CD4-positive, alpha-beta T cell treated with Interleukin-4 for 4 hours (primary cell): Measurements from ENCODE around the gene SCML1.

Source experiments
- DNase-seq: peaks from one replicate; pipeline ENCODE4 v3.0.0-alpha.2; 2020

The SCML1 gene, protein sequence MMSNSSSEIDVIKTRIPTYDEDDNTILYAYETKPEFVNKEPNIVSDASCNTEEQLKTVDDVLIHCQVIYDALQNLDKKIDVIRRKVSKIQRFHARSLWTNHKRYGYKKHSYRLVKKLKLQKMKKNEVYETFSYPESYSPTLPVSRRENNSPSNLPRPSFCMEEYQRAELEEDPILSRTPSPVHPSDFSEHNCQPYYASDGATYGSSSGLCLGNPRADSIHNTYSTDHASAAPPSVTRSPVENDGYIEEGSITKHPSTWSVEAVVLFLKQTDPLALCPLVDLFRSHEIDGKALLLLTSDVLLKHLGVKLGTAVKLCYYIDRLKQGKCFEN

DNA sequence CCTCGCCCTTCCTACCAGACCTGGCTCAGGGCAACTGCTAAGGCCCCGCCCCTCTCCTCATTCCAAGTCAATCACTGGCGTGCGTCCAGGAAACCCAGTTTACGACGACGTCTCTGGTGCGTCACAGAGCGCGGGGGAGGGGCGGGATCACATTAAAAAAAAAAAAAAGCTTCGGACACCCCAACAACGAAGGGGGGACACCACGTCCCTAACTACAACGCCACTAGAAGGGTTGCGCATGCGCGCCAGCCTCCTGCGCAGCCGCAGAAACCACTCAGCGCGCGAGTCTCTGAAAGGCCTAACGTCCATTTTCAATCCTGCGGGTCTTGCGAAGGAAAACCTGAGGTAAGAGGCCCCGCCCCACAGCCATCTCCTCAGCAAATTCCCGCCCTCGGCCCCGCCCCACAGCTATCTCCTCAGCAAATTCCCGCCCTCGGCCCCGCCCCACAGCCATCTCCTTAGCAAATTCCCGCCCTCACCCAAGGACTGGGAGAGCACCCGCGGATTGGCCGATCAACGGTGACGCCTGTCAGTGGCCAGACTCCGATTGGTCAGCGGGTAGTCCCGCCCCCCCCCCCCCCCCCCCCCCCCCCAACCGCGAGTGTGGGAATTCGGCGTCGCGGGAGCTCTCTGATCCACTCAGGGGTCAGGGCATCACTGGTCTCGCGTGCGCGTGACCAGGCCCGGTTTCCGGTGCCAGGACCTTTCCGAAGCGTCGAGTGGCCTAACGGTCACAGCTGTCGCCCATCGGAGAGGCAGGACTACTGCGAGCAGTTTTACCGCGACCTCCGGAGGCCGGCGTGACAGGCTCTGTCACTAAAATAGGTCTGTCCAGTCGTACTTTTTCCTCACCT lies at the start of gene SCML1:
TSS of gene SCML1 (plus strand) at position 638 of the 854 bp plus-strand sequence. CDS start 6,694 bp downstream, outside the sequence.
- peak; percentile 83 for DNase-seq

DNA sequence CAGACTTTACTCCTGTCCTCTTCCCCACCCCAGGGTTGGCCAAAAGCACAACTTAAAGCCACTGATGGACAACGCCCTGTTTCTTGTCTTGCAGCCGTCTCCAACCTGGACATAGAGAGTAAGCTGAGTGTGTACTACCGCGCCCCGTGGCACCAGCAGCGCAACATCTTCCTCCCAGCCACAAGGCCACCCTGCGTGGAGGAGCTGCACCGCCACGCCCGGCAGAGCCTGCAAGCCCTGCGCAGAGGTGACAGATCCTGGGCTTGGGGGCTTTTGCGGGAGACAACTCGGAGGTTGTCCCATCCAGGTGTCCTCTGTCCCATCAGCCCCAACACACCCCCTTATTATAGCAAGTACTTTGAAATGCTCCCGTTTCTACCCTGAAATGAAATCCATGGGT lies 49.6 kb upstream of the SCML1 start:
- DNase-seq = no peak

DNA sequence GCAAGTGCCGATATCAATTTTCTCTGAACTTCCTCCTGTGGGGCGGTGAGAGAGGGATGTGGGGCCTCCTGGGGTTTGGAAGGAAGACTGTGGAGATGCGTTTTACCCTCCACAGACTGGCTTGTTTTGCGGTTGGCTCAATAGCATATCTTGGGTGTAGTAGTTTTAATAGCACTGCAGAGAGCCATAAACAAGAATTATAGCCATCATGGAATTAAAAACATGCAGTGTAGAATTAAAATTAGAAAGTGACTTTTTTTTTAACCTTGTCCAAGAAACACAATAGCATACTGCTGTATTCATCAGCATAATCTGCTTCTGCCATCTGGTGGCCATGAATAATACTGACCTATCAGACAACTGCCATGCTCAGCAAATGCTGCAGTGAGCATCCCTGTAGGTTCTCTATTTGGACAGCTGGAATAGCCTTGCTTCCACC lies 47.3 kb upstream of the SCML1 start:
- peak; percentile 14 for DNase-seq

DNA sequence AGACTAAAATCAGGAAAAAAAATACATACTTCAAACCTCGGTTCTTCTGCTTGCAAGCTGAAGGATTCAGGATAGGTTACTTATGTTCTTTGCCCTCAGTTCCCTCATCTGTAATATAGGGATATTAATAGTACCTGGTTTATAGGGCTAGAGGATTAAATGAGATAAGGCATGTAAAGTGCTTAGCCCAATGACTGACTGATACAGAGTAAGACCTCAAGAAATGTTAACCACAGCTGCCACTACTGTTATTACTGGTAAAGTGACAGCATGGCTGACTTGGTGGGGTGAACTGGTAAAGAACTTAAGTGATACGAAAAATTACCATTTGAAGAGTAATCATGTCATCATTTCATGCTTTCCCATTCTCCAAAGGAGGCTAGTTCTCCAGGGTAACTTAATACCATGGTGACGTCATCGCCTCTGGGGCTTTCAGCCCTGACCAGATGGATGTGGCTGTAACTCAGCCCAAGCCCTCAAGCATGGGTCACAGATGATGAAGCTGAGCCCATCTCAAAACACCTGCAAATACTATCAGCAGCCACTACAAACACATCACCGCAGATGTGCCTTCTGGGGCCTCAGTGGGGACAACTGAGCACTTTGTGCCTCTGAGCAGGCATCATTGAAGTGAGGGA lies 44.5 kb upstream of the SCML1 start:
- no peak for DNase-seq

DNA sequence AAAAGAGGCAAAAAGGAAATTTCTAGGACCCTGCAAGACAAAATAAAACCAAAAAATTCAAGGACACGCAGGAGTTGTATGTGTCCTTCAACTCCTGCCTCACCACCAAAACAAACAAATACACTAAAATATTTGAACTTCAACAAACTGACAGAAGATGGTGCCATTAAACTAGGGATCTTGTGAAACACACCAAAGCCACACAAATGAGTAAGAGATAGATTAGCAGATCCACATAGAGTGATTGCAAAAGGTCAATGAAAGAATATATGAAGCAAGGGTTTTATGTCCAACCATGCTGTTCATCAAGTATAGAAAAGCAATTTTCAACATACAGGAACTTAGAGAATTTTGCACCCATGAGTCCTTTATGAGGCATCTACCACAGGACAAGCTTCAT lies 40.1 kb upstream of the SCML1 start:
- DNase-seq = no peak

DNA sequence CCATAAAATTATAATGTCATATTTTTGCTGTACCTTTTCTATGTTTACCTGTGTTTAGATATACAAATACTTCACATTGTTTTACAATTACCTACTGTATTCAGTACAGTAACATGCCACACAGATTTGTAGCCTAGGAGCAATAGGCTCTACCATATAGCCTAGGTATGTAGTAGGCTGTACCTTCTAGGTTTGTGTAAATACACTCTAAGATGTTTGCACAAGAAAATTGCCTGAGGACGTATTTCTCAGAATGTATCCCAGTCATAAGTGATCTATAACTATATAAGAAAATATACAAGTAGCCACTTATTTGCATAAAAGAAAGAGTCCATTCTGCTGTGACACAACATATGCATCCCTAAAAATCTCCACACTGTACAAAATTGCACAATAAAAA lies 36.3 kb upstream of the SCML1 start:
- no peak for DNase-seq

DNA sequence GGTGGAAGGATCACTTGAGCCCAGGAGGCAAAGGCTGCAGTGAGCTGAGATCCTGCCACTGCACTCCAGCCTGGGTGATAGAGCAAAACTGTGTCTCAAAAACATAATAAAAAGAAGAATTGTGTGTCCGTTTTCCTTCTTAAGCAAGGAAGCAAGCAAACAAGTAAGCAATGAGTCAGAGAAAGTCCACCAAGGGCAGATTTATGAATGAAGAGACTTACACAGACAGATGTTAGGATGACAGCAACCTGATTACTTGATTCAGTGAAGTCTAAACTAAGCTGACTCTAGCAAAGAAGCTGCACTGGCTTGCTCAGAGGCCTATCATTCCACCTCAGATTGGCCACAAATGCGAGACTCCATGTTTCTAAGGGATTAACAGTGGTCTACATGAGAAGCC lies 34.1 kb upstream of the SCML1 start:
- no peak for DNase-seq

DNA sequence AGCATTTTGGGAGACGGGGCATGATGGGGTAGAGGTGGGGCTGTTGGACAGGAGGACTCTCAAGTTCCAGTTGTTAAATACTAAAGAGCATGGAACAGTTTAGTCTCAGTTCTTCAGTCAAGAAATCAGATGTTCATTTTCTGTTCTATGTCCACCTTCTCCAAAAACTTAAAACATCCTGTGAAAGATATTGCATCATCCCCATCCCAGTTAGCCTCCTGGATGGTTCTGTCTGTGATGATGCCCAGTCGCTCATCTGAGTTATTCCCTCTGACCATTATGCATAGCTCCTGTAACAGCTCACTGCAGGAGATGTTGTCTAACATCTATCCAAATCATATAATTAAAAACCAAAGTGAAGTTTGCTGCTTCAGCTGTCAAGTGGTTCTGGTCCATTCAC lies 32.1 kb upstream of the SCML1 start:
- no peak for DNase-seq

DNA sequence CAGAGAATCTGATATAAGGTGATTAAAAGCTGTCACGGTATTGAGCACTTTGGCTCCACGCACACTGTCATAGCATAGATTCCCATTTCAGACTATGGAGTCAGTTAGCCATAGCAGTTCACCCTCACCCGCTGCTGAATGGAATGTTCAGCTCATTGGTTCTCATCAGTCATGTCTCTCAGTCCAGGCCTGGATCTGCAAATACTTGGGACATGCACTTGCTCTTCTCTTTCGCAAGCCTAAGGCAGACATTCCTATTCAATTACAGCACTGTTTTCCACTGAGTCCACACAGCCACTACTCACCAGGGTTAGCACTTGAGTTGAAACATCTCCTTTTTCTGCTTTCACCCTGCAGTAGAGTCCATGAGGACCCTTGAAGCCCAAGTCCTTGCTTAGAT lies 30.6 kb upstream of the SCML1 start:
- no peak for DNase-seq

DNA sequence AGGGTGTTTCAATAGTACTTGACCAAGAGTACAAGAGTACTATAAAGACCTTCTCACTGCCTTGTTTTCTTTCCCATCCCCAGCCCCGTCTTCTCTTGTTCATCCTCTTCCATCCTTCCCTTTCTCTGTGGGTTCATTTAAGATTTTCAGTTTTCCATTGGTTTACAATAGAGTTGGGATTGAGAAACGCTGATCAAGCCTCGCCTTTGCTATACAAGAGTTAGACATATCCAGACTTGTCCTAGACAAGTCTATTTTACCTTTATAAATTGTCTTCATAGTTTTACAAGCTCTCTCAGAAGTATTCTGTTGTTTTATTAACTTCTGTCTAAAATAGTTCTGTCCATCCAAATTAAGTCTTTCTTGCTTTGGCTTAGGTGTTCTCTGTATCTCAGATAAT lies 29.6 kb upstream of the SCML1 start:
- no peak for DNase-seq

DNA sequence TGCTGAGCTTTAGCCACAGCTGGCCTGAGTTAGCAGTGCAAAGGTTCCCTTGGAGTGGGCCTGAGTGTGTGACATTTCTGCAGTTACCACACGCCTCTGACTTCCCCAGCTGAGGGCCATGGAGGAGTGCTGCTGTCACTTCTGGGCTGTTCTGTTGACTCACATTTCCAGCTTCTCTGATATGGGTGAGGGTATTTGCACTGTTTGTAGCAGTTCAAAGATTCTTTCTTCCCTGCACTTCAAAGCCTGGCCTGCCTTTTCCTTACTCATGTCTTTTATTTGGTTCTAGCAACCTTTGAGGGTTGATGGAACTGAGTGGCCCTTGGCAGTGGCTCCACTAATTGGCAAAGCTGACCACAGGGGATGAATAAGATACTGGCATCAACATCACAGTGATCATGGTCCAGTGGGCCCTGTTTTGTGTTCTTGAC lies 26.4 kb upstream of the SCML1 start:
- no peak for DNase-seq

DNA sequence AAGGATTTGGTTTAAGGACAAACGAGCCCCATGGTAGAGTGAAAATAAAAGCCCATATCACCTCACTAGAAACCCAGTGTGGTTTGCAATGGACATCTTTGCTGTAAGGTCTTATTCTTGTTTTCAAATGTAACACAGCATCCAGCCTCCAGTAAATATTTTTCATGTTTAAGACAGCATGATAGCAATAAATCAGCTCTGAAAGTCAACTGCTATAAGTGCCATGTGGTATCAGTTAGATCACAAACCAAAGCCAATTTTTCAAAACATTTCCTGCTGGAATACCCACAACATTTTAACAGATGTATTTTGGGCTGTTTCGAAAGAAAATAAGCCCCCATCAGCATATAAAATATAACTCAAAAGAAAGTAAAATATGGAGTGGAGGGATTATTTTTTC lies 24.0 kb upstream of the SCML1 start:
- no peak for DNase-seq

DNA sequence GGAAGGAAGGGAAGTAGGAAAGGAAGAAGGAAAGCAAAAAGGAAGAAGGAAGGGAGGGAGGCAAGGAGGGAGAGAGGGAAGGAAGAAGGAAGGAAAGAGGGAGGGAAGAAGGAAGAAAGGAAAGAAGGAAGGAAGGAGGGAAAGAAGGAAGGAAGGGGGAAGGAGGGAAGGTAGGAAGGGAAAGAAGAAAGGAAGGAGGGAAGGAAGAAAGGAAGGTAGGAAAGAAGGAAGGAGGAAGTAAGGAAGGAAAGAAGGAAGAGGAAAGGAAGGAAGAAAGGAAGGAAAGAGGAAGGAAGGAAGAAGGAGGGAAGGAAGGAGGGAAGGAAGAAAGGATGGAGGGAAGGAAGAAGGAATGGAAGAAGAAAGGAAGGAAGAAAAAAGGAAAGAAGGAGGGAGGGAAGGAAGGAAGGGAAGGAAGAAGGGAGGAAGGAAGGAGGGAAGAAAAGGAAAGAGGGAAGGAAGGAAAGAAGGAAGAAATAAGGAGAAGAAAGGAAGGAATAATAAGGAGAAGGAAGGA lies 18.6 kb upstream of the SCML1 start:
- no peak for DNase-seq

DNA sequence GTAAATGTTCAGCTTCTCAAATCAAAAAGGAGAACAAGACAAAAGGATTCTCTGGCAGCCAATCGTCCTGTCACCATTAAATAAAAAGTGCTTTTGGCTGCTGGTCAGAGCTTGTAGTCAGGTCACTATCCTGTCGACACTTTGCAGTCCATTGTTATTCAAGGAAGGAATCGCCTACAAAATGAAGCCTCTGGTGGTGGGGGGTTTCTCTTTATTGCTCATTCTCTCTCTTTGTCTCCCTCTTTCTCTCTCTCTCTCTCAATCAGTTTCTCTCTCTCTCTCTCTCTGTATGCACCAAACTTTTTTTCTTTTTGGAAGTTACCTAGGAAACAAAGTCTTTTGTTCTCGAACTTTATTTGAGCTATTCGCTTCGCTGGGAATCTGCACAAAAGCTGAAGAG lies 17.6 kb upstream of the SCML1 start:
- no peak for DNase-seq

DNA sequence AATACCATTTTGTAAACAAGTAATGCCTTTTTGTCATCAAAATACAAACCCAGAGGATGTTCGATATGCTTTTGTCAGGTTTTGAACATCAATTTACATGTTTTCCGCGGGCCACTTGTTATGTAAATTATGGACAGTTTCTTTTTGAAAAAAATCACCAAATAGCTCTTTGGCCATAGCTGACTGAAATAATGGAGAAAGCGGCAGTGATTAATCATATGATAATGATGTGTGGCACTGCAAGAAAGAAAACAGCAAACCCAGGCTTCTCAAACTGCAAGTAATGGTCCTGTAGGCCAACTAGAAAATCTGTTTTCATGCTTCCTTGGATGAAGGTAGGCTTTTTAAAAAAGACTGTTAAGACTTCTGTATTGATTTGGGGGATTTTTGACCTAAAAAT lies 15.6 kb upstream of the SCML1 start:
- no peak for DNase-seq

DNA sequence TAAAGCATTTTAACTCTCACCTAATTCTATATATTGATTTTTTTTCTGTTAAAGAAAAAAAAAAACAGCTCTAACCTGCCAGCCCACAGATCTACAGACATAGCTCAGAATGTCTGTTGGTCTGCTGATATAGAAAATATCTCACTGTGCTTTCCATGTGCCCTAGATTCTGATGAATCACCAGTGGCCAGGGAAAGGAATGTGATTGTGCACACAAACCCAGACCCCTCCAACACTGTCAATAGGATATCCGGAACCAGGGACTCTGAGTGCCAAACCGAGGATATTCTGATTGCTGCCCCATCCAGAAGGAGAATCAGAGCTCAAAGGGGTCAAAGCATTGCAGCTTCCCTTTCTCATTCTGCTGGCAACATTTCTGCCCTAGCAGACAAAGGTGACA lies 12.1 kb upstream of the SCML1 start:
- DNase-seq = no peak

DNA sequence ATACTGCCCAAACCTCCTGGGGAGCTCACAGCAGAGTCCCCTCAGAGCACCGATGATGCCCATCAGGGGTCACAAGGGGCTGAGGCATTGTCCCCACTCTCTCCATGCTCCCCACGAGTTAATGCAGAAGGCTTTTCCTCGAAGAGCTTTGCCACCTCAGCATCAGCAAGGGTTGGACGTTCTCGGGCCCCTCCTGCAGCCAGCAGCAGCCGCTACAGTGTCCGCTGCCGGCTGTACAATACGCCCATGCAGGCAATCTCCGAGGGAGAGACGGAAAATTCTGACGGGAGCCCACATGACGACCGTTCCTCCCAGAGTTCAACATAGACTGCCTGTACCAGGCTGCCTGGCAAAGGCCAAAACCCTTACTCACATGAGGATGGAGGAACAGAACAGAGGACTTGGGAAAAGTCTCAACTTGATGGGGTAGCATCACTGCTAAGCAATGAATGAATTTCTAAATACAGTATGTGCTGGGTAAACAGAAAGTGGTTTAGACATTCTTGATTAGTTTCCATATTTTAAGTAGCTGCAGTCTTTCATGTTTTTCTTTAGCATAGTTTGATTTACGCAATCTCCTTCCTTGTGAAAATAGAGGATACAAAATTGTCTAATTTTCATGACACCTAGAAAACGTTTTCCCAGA lies 5.0 kb upstream of the SCML1 start:
- DNase-seq = no peak

DNA sequence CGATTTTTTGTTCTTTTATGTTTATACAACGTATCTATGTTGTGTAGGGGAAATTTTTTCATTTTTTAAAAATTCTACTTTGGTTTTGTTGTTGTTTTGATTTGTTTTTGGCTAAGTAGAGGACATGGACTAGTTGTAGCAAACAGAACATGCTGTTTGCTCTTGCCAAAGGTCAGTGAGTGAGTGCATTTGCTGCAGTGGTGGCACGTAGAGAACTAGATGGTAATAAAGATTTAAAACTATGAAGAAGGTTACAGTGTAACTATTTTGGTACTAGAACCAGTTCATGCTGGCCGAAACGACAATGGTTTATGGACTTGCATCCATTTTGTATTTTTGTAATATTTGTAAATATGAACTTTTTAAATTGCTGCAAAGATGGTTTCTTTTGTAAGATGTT lies 1.9 kb upstream of the SCML1 start:
- DNase-seq = no peak

DNA sequence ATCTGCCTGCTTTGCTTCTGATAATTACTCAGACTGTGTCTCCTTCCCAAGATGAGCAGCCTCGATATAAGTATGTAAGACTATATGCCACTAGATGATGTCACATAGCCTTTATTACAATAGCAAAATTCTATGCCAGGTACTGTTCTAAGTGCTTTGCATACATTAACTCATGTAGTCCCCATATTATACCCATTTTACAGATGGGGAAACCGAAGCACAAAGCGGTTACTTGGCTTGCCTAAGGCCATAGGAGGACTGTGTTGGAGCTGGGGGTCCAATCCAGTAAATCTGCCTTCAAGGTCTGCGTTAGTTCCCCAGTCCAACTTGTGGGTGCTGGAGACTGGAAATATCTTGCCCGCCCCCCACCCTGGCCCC lies 826 bp upstream of the SCML1 start:
- no peak for DNase-seq

DNA sequence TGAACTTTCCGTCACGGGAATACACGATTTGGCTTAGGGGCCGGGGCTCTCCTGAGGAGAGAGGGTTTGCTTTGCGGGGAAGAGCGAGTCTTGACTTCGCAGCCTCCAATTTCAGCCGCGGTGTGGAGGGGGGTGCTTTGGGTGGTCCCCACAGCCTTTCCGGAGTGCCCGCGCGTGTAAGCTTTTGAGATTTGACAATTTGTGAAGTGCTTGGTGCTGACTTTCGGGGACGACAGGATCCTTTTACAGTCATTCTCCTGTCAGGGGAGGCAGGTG lies 355 bp downstream of the SCML1 start:
- no peak for DNase-seq

DNA sequence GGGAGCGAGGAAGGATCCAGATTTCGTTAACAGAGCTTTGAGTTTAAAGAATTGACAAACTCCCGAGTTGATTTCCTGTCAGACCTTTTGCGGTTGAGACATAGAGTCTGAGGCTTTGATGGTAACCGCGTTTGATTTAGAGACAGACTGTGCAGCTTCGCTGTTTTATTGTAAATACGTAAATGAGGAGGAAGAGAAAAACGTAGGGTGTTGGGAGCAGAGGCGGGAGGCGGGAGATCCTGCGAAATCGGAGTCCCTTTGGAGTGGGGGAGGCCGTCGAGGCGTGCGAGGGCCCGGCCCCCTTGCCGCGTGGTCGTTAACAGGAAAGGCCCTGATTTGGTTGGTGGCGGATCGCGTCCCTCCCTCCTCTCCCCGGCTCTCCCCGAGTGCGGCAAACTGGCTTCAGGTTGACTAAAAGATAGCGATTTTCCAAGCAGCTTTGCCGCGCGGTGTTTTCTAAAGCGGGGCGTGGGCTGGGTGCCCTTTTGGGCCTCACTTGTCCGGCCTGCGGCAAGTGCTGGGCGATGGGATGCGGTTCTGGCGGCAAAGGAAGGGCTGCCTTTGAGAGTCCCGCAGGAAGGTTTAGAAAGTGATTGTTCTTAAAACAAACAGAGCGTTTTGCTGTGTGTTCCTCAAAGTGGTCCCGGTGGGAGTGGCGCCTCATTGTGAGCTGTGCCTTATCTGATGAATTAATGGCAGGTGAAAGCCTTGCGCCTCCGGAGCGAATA lies 857 bp downstream of the SCML1 start:
- DNase-seq = peak; percentile 51

DNA sequence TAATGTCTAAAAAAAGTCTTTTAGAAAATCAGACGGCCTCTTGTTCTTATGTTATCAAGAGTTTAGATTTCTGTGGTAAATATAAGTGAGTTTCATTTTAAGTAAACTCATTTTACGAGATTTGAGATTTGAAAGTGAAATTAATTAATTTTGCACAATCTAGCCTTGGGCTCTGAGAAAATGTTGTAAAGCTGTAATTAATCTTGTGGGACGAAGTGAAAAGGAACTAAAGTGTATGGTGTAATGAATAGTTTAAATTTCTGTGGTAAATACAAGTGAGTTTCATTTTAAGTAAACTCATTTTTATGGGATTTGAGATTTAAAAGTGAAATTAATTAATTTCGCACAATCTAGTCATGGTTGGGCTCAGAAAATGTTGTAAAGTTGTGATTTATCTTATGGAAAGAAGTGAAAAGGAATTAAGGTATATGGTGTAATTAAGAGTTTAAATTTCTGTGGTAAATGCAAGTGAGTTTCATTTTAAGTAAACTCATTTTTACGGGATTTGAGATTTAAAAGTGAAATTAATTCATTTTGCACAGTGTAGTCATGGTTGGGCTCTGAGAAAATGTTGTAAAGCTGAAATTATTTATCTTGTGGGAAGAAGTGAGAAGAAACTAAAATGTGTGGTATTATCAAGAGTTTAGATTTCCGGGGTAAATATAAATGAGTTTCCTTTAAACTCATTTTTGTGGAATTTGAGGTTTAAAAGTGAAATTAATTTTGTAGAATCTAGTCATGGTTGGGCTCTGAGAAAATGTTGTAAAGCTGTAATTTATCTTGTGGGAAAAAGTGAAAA lies 1.6 kb downstream of the SCML1 start:
- no peak for DNase-seq
